GM19468 (cell line): Measurements from ENCODE around the gene FBLN2.
"Not testable (repeated sequence)": the region's sequence is repeated elsewhere in the genome, so short reads cannot be mapped to it uniquely, and the experiment has no call there.

Experiments used
- ATAC-seq: cut with Tn5 transposase; IDR thresholded peaks from one replicate; pipeline ENCODE4 v1.9.1; 2021; ENCODE audit warnings: mild to moderate bottlenecking, moderate library complexity, moderate number of reproducible peaks; ENCODE audit not compliant: unreplicated experiment; ENCODE audit errors: extremely low read depth

FBLN2 gene

GRCh38 chr3:13513051-13513912 lies 35.6 kb upstream of the FBLN2 start:
- ATAC-seq: no peak

- ATAC-seq: no peak
Measured at GRCh38 chr3:13513913-13514517, 34.9 kb upstream of the FBLN2 start.

- ATAC-seq: no peak
Measured at GRCh38 chr3:13514639-13515435, 34.1 kb upstream of the FBLN2 start.

GRCh38 chr3:13515786-13516759 lies 32.9 kb upstream of the FBLN2 start:
- no peak for ATAC-seq

GRCh38 chr3:13516760-13517135 lies 32.2 kb upstream of the FBLN2 start:
- ATAC-seq: no peak

- no peak for ATAC-seq
Measured at GRCh38 chr3:13517253-13517977, 31.5 kb upstream of the FBLN2 start.

- ATAC-seq: no peak
Measured at GRCh38 chr3:13518516-13518953, 30.4 kb upstream of the FBLN2 start.

- no peak for ATAC-seq
Measured at GRCh38 chr3:13519006-13519791, 29.7 kb upstream of the FBLN2 start.

- no peak for ATAC-seq
Measured at GRCh38 chr3:13520326-13520880, 28.5 kb upstream of the FBLN2 start.

GRCh38 chr3:13521309-13521708 lies 27.6 kb upstream of the FBLN2 start:
- ATAC-seq: no peak

GRCh38 chr3:13521749-13522148 lies 27.2 kb upstream of the FBLN2 start:
- ATAC-seq: not testable (repeated sequence)

GRCh38 chr3:13522236-13522635 lies 26.7 kb upstream of the FBLN2 start:
- ATAC-seq: no peak

GRCh38 chr3:13524979-13525669 lies 23.8 kb upstream of the FBLN2 start:
- ATAC-seq: no peak

GRCh38 chr3:13525827-13526625 lies 22.9 kb upstream of the FBLN2 start:
- ATAC-seq: no peak

GRCh38 chr3:13526626-13526949 lies 22.3 kb upstream of the FBLN2 start:
- ATAC-seq: no peak

GRCh38 chr3:13528217-13528867 lies 20.6 kb upstream of the FBLN2 start:
- no peak for ATAC-seq
